Measurements from ENCODE around the gene ACSL5. TPM values are rescaled to one million over a fixed set of nuclear protein-coding genes. Genes with fewer than 3 reads are reported as not detected.

Gene ACSL5
- total and polyA plus RNA-seq, 2 of the 8 experiments (the other 6 are each of a cell fraction or from before 2014, with no cell fraction given), result not detected

- Histone ChIP-seq H3K23me2 (ENCODE audit: low read depth, low read length) (no peaks in the 10 kb centered on the region), H4K5ac (ENCODE audit: insufficient read length, low read depth, low read length) (no peak overlapping the region), H3K79me2 (ENCODE audit: control insufficient read depth in 1 of 2, insufficient read depth in 2 of 2, low read length in 2 of 2) (no peaks in the 10 kb centered on the region), H3K9me3 (ENCODE audit: insufficient read depth in 2 of 2, low read depth in 1 of 2, low read length in 1 of 2) (no peaks in the 10 kb centered on the region), H3K27ac (ENCODE audit: low read depth, low read length) (no peak overlapping the region), H3K4me3 (ENCODE audit: extremely low read depth in 1 of 4, insufficient read depth in 2 of 4, low read depth in 3 of 4, low read length in 4 of 4) (no peak overlapping the region), H3K4ac (replicated peaks; ENCODE audit: insufficient read length, low read depth, low read length) (no peak overlapping the region), H3K23ac (ENCODE audit: insufficient read length) (no peak overlapping the region), H3K4me1 (replicated peaks in 1 of 4; ENCODE audit: control insufficient read depth in 3 of 4, insufficient read depth in 4 of 4, low read length in 3 of 4) (no peaks in the 10 kb centered on the region), H2AFZ (ENCODE audit: low read length) (no peak overlapping the region), H3K4me2 (ENCODE audit: insufficient read depth in 1 of 2, low read depth in 2 of 2, low read length in 2 of 2) (no peak overlapping the region), H2BK20ac (ENCODE audit: low read length) (no peak overlapping the region), H4K8ac (ENCODE audit: extremely low read depth, insufficient read depth, low read length) (no peak overlapping the region), H3K14ac (ENCODE audit: insufficient read length) (no peak overlapping the region), H2BK12ac (ENCODE audit: low read depth, low read length) (no peak overlapping the region), H3K79me1 (ENCODE audit: low read depth, low read length) (no peaks in the 10 kb centered on the region), H2BK120ac (replicated peaks; ENCODE audit: low read depth, low read length) (no peak overlapping the region), H3K27me3 (replicated peaks in 1 of 4; ENCODE audit: control insufficient read depth in 3 of 4, extremely low read depth in 1 of 4, insufficient read depth in 3 of 4, low read length in 3 of 4) (no peaks in the 10 kb centered on the region), H4K91ac (replicated peaks; ENCODE audit: insufficient read length, low read length) (no peak overlapping the region), H2BK15ac (ENCODE audit: low read length) (no peak overlapping the region), H4K20me1 (replicated peaks in 1 of 2; ENCODE audit: control insufficient read depth in 1 of 2, insufficient read depth in 2 of 2, low read length in 2 of 2) (no peaks in the 10 kb centered on the region), H3K18ac (ENCODE audit: extremely low read depth, low read length) (no peak overlapping the region), H3K56ac (replicated peaks; ENCODE audit: insufficient read length, low read depth, low read length) (no peak overlapping the region), H2AK5ac (ENCODE audit: low read depth, low read length) (no peak overlapping the region), H2BK5ac (ENCODE audit: low read depth, low read length) (no peak overlapping the region), H3K36me3 (ENCODE audit: control insufficient read depth in 2 of 4, insufficient read depth in 4 of 4, low read length in 3 of 4) (peaks cover 0 to 5% (median 0%) of the 10 kb centered on the region in 4 experiments; a peak in 2 of 8 replicates), H3K9ac (replicated peaks in 1 of 4; ENCODE audit: extremely low read depth in 1 of 4, low read depth in 3 of 4, low read length in 3 of 4) (no peak overlapping the region)
- no peak for TF ChIP-seq KDM5A (IDR thresholded peaks at IDR 0.05; ENCODE audit: low read length)
- TF ChIP-seq CEBPB (IDR thresholded peaks at IDR 0.05; ENCODE audit: low read depth, low read length), result no peak
- no peak for TF ChIP-seq CTBP2 (IDR thresholded peaks at IDR 0.05; ENCODE audit: borderline replicate concordance, insufficient read depth, insufficient read length, low read length)
- no peak for TF ChIP-seq MAX (IDR thresholded peaks at IDR 0.05)
- POLR2A ChIA-PET (ENCODE audit: partially characterized antibody), result no interaction called here
- no peak for FAIRE-seq
- no peak for DNase-seq (ENCODE audit: low read depth in 1 of 2, low spot score in 2 of 2)
- WGBS, 2 experiments (ENCODE audit: extremely low coverage in 1 of 2, insufficient coverage in 1 of 2, insufficient read length in 1 of 2, insufficient replicate concordance in 2 of 2, low coverage in 1 of 2, low lambda C conversion rate in 2 of 2, missing lambda C conversion rate in 1 of 2), result 84% methylated on average over 2 of the region's 2 CpGs; no CpG with 5 or more reads in 1 of the 2 experiments
- CTCF ChIA-PET (ENCODE audit: partially characterized antibody), result interaction anchor here (1.0 to 3.8 kb wide), 5 partner anchors 10 to 116 kb away, joined by 3 to 21 read pairs (median 4); no protein-coding TSS in a partner anchor
Measured at GRCh38 chr10:112424651-112425050, 50.7 kb downstream of the ACSL5 start.
